Measurements from ENCODE around the gene CRNN.
A peak's percentile ranks its signal among the peaks of the same experiment; 100 is the strongest.

The CRNN gene

GRCh38 chr1:152444045-152444444, 30.0 kb upstream of the CRNN start:
- POLR2A ChIA-PET: no interaction called here
- no peaks in the 10 kb centered on the region for H3K9me3 ChIP-seq (ENCODE audit: control insufficient read depth, insufficient read depth, low read depth, low read length)
- H3K36me3 ChIP-seq (ENCODE audit: control insufficient read depth in 2 of 2, insufficient read depth in 1 of 2, low read length in 2 of 2): no peaks in the 10 kb centered on the region
- CTCF ChIA-PET: interaction anchor here (1.1 to 6.6 kb wide), 2 partner anchors 15 to 257 kb away, joined by 3 to 70 read pairs; no protein-coding TSS in a partner anchor
- TF ChIP-seq ZNF677 (tag by site-specific recombination; IDR thresholded peaks at IDR 0.05): no peak
- TF ChIP-seq ZNF175 (tag by site-specific recombination; IDR thresholded peaks at IDR 0.05): no peak
- no peak for TF ChIP-seq ZNF529 (tag by site-specific recombination; IDR thresholded peaks at IDR 0.05; ENCODE audit: insufficient replicate concordance)
- no peak for TF ChIP-seq KLF7 (tag by site-specific recombination; IDR thresholded peaks at IDR 0.05; ENCODE audit: borderline replicate concordance)
- TF ChIP-seq ZNF600 (tag by site-specific recombination; IDR thresholded peaks at IDR 0.05): no peak
- TF ChIP-seq WT1 (tag by site-specific recombination; IDR thresholded peaks at IDR 0.05): no peak
- no peak for TF ChIP-seq ZBTB21 (tag by site-specific recombination; IDR thresholded peaks at IDR 0.05)
- no peak for TF ChIP-seq ZNF280C (tag by site-specific recombination; IDR thresholded peaks at IDR 0.05)
- no peaks in the 10 kb centered on the region for H3K4me1 ChIP-seq (ENCODE audit: control insufficient read depth, insufficient read depth, low read length)
- H3K4me3 ChIP-seq (ENCODE audit: low read depth, low read length): no peak overlapping the region
- H3K27ac ChIP-seq (ENCODE audit: extremely low read depth, low read depth, low read length): no peak overlapping the region

- POLR2A ChIA-PET: no interaction called here
- no peaks in the 10 kb centered on the region for H3K4me1 ChIP-seq (ENCODE audit: control insufficient read depth, insufficient read depth, low read length)
- H3K9me3 ChIP-seq (ENCODE audit: control insufficient read depth, insufficient read depth, low read depth, low read length): no peaks in the 10 kb centered on the region
These were observed 28.7 kb upstream of the CRNN start for GRCh38 chr1:152442765-152443164.

GRCh38 chr1:152442301-152442700, 28.2 kb upstream of the CRNN start:
- Histone ChIP-seq H3K9me3 (ENCODE audit: control insufficient read depth, insufficient read depth, low read depth, low read length) (no peaks in the 10 kb centered on the region), H3K27ac (ENCODE audit: extremely low read depth, low read depth, low read length) (no peak overlapping the region), H3K36me3 (ENCODE audit: control insufficient read depth in 2 of 2, insufficient read depth in 1 of 2, low read length in 2 of 2) (no peaks in the 10 kb centered on the region), H3K4me1 (ENCODE audit: control insufficient read depth, insufficient read depth, low read length) (no peaks in the 10 kb centered on the region), H3K4me3 (ENCODE audit: low read depth, low read length) (no peak overlapping the region)
- ChIA-PET CTCF (interaction anchor here (1.0 to 4.2 kb wide), 6 partner anchors 17 to 253 kb away, joined by 3 to 82 read pairs (median 6); no protein-coding TSS in a partner anchor), POLR2A (no interaction called here)
- TF ChIP-seq ZNF155 (tag by site-specific recombination; IDR thresholded peaks at IDR 0.05): no peak
- TF ChIP-seq PATZ1 (tag by site-specific recombination; IDR thresholded peaks at IDR 0.05): no peak
- no peak for TF ChIP-seq PRDM4 (tag by site-specific recombination; IDR thresholded peaks at IDR 0.05)
- TF ChIP-seq HOXA7 (CRISPR knock-in tag; IDR thresholded peaks at IDR 0.05; ENCODE audit: borderline replicate concordance): no peak
- no peak for TF ChIP-seq ZBTB6 (tag by site-specific recombination; IDR thresholded peaks at IDR 0.05)
- no peak for TF ChIP-seq ZNF394 (tag by site-specific recombination; IDR thresholded peaks at IDR 0.05; ENCODE audit: borderline replicate concordance)
- TF ChIP-seq ZNF529 (tag by site-specific recombination; IDR thresholded peaks at IDR 0.05; ENCODE audit: insufficient replicate concordance): no peak
- TF ChIP-seq SCRT1 (tag by site-specific recombination; IDR thresholded peaks at IDR 0.05; ENCODE audit: borderline replicate concordance): no peak
- TF ChIP-seq ZNF132 (tag by site-specific recombination; IDR thresholded peaks at IDR 0.05; ENCODE audit: borderline replicate concordance): no peak
- no peak for TF ChIP-seq ZNF837 (tag by site-specific recombination; IDR thresholded peaks at IDR 0.05)
- TF ChIP-seq ZNF121 (tag by site-specific recombination; IDR thresholded peaks at IDR 0.05): no peak
- TF ChIP-seq ZNF362 (tag by site-specific recombination; IDR thresholded peaks at IDR 0.05): no peak
- TF ChIP-seq ZNF311 (tag by site-specific recombination; IDR thresholded peaks at IDR 0.05; ENCODE audit: borderline replicate concordance): no peak
- TF ChIP-seq ZNF677 (tag by site-specific recombination; IDR thresholded peaks at IDR 0.05): no peak

More at GRCh38 chr1:152442765-152443164, 28.7 kb upstream of the CRNN start:
- Histone ChIP-seq H3K36me3 (ENCODE audit: control insufficient read depth in 2 of 2, insufficient read depth in 1 of 2, low read length in 2 of 2) (no peaks in the 10 kb centered on the region), H3K27ac (ENCODE audit: extremely low read depth, low read depth, low read length) (no peak overlapping the region), H3K4me3 (ENCODE audit: low read depth, low read length) (no peak overlapping the region)
- CTCF ChIA-PET: interaction anchor here (0.9 to 4.2 kb wide), 6 partner anchors 44 to 254 kb away, joined by 3 to 82 read pairs (median 4); no protein-coding TSS in a partner anchor
- TF ChIP-seq ZIC2 (tag by site-specific recombination; IDR thresholded peaks at IDR 0.05): peak; percentile 33; the same call in 1 of the 2 replicates
- no peak for TF ChIP-seq ZNF211 (tag by site-specific recombination; IDR thresholded peaks at IDR 0.05; ENCODE audit: low read depth)
- no peak for TF ChIP-seq IKZF3 (tag by site-specific recombination; IDR thresholded peaks at IDR 0.05)
